ENCODE measurements around the gene MED25. TPM values are rescaled to one million over a fixed set of nuclear protein-coding genes. Genes with fewer than 3 reads are reported as not detected.
A peak's percentile ranks its signal among the peaks of the same experiment; 100 is the strongest.

Gene MED25
- polyA plus RNA-seq, 1 donor from 2014 or later, result 18.9 TPM

- no peaks in the 10 kb centered on the region for H3K79me2 ChIP-seq (replicated peaks; ENCODE audit: insufficient read depth, low read length)
Measured at GRCh38 chr19:49807058-49807903, 10.8 kb upstream of the MED25 start.

GRCh38 chr19:49807904-49808675 lies 10.0 kb upstream of the MED25 start:
- no peaks in the 10 kb centered on the region for H3K79me2 ChIP-seq (replicated peaks; ENCODE audit: insufficient read depth, low read length)
- H3K27ac ChIP-seq (ENCODE audit: low read length), result no peak overlapping the region
- no peaks in the 10 kb centered on the region for H3K36me3 ChIP-seq (ENCODE audit: insufficient read depth, low read length)

More at GRCh38 chr19:49807058-49807903, 10.8 kb upstream of the MED25 start:
- no peaks in the 10 kb centered on the region for H3K9me3 ChIP-seq (ENCODE audit: low read length)
- H4K20me1 ChIP-seq (ENCODE audit: insufficient read depth), result no peaks in the 10 kb centered on the region
- no peak overlapping the region for H3K4me2 ChIP-seq (ENCODE audit: low read length)
- no peaks in the 10 kb centered on the region for H3K36me3 ChIP-seq (ENCODE audit: insufficient read depth, low read length)
- H3K9ac ChIP-seq (ENCODE audit: low read length), result no peak overlapping the region
- no peaks in the 10 kb centered on the region for H3K9me2 ChIP-seq (ENCODE audit: insufficient read depth, low read length)
- H3K27ac ChIP-seq (ENCODE audit: low read length), result no peak overlapping the region
- no peak overlapping the region for H2AFZ ChIP-seq (ENCODE audit: low read depth, low read length)
- H3F3A ChIP-seq (ENCODE audit: insufficient read depth, low read length, poor library complexity, severe bottlenecking), result no peaks in the 10 kb centered on the region
- TF ChIP-seq, protein P1, sequence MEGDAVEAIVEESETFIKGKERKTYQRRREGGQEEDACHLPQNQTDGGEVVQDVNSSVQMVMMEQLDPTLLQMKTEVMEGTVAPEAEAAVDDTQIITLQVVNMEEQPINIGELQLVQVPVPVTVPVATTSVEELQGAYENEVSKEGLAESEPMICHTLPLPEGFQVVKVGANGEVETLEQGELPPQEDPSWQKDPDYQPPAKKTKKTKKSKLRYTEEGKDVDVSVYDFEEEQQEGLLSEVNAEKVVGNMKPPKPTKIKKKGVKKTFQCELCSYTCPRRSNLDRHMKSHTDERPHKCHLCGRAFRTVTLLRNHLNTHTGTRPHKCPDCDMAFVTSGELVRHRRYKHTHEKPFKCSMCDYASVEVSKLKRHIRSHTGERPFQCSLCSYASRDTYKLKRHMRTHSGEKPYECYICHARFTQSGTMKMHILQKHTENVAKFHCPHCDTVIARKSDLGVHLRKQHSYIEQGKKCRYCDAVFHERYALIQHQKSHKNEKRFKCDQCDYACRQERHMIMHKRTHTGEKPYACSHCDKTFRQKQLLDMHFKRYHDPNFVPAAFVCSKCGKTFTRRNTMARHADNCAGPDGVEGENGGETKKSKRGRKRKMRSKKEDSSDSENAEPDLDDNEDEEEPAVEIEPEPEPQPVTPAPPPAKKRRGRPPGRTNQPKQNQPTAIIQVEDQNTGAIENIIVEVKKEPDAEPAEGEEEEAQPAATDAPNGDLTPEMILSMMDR (IDR thresholded peaks at IDR 0.05; ENCODE audit: poor library complexity, severe bottlenecking), result no peak
- TF ChIP-seq TAF1 (IDR thresholded peaks at IDR 0.05; ENCODE audit: low read depth), result no peak
- no peak for TF ChIP-seq EZH2 (IDR thresholded peaks at IDR 0.05; ENCODE audit: borderline replicate concordance, insufficient read depth, low read length, poor library complexity, severe bottlenecking)
- no peak for TF ChIP-seq SMC3 (conservative IDR thresholded peaks at IDR 0.05; ENCODE audit: poor library complexity)
- TF ChIP-seq RAD21 (conservative IDR thresholded peaks at IDR 0.05), result no peak
- no peak overlapping the region for H3K4me3 ChIP-seq (ENCODE audit: low read length)
- no peaks in the 10 kb centered on the region for H3K27me3 ChIP-seq (ENCODE audit: insufficient read depth, low read depth, low read length)

DNA sequence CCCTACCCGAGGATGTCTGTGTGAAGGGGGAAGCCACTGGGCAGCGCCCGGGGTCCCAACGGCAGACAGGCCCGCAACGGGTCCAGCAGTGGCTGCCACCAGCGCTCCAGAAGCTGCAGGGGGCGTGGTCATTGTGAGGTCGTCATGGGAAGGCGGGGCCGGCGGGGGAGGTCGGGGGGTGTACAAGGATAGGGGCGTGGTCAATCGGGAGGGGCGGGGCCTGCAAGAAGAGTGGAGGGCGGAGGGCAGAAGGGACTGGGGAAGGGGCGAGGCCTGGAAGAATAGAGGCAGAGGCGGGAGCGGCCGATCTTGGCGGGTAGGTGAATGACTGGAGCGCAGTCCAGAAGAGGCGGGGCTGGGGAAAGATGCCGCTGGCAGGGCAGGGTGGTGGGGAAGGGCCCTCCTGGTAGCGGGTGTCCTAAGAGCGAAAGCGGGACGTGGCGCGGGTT lies 9.4 kb upstream of the MED25 start:
- Histone ChIP-seq H3K79me2 (replicated peaks; ENCODE audit: insufficient read depth, low read length) (no peaks in the 10 kb centered on the region), H3K4me2 (ENCODE audit: low read length) (no peak overlapping the region), H3F3A (ENCODE audit: insufficient read depth, low read length, poor library complexity, severe bottlenecking) (no peaks in the 10 kb centered on the region), H3K27ac (ENCODE audit: low read length) (peak overlapping the region; percentile 64), H3K9me3 (ENCODE audit: low read length) (no peaks in the 10 kb centered on the region), H4K20me1 (ENCODE audit: insufficient read depth) (no peaks in the 10 kb centered on the region), H3K36me3 (ENCODE audit: insufficient read depth, low read length) (no peaks in the 10 kb centered on the region), H2AFZ (ENCODE audit: low read depth, low read length) (peak overlapping the region; percentile 14), H3K9ac (ENCODE audit: low read length) (peak overlapping the region; percentile 62), H3K4me3 (ENCODE audit: low read length) (peak overlapping the region; percentile 67), H3K27me3 (ENCODE audit: insufficient read depth, low read depth, low read length) (no peaks in the 10 kb centered on the region), H3K9me2 (ENCODE audit: insufficient read depth, low read length) (no peaks in the 10 kb centered on the region)
- no peak for TF ChIP-seq EP300 (conservative IDR thresholded peaks at IDR 0.05; ENCODE audit: poor library complexity, severe bottlenecking)
- TF ChIP-seq POLR2AphosphoS5 (IDR thresholded peaks at IDR 0.05), result no peak
- TF ChIP-seq MXI1 (conservative IDR thresholded peaks at IDR 0.05; ENCODE audit: poor library complexity, severe bottlenecking), result no peak
- no peak for TF ChIP-seq TAF1 (IDR thresholded peaks at IDR 0.05; ENCODE audit: low read depth)
- no peak for TF ChIP-seq RAD21 (conservative IDR thresholded peaks at IDR 0.05)
- TF ChIP-seq, protein P1 (IDR thresholded peaks at IDR 0.05; ENCODE audit: poor library complexity, severe bottlenecking), result no peak
- TF ChIP-seq, protein P2, sequence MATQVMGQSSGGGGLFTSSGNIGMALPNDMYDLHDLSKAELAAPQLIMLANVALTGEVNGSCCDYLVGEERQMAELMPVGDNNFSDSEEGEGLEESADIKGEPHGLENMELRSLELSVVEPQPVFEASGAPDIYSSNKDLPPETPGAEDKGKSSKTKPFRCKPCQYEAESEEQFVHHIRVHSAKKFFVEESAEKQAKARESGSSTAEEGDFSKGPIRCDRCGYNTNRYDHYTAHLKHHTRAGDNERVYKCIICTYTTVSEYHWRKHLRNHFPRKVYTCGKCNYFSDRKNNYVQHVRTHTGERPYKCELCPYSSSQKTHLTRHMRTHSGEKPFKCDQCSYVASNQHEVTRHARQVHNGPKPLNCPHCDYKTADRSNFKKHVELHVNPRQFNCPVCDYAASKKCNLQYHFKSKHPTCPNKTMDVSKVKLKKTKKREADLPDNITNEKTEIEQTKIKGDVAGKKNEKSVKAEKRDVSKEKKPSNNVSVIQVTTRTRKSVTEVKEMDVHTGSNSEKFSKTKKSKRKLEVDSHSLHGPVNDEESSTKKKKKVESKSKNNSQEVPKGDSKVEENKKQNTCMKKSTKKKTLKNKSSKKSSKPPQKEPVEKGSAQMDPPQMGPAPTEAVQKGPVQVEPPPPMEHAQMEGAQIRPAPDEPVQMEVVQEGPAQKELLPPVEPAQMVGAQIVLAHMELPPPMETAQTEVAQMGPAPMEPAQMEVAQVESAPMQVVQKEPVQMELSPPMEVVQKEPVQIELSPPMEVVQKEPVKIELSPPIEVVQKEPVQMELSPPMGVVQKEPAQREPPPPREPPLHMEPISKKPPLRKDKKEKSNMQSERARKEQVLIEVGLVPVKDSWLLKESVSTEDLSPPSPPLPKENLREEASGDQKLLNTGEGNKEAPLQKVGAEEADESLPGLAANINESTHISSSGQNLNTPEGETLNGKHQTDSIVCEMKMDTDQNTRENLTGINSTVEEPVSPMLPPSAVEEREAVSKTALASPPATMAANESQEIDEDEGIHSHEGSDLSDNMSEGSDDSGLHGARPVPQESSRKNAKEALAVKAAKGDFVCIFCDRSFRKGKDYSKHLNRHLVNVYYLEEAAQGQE (IDR thresholded peaks at IDR 0.05; ENCODE audit: borderline replicate concordance), result no peak
- TF ChIP-seq SMC3 (conservative IDR thresholded peaks at IDR 0.05; ENCODE audit: poor library complexity), result no peak
- TF ChIP-seq EZH2 (IDR thresholded peaks at IDR 0.05; ENCODE audit: borderline replicate concordance, insufficient read depth, low read length, poor library complexity, severe bottlenecking), result no peak

More at GRCh38 chr19:49807904-49808675, 10.0 kb upstream of the MED25 start:
- H3K9me2 ChIP-seq (ENCODE audit: insufficient read depth, low read length), result no peaks in the 10 kb centered on the region
- no peaks in the 10 kb centered on the region for H3K9me3 ChIP-seq (ENCODE audit: low read length)
- no peaks in the 10 kb centered on the region for H3F3A ChIP-seq (ENCODE audit: insufficient read depth, low read length, poor library complexity, severe bottlenecking)
- H3K4me3 ChIP-seq (ENCODE audit: low read length), result peak overlapping the region; percentile 67
- no peaks in the 10 kb centered on the region for H4K20me1 ChIP-seq (ENCODE audit: insufficient read depth)
- no peak overlapping the region for H2AFZ ChIP-seq (ENCODE audit: low read depth, low read length)
- H3K4me2 ChIP-seq (ENCODE audit: low read length), result no peak overlapping the region
- TF ChIP-seq EZH2 (IDR thresholded peaks at IDR 0.05; ENCODE audit: borderline replicate concordance, insufficient read depth, low read length, poor library complexity, severe bottlenecking), result no peak
- no peak for TF ChIP-seq EP300 (conservative IDR thresholded peaks at IDR 0.05; ENCODE audit: poor library complexity, severe bottlenecking)
- H3K27me3 ChIP-seq (ENCODE audit: insufficient read depth, low read depth, low read length), result no peaks in the 10 kb centered on the region
- peak overlapping the region; percentile 62 for H3K9ac ChIP-seq (ENCODE audit: low read length)
